GM23338 (cell line): ENCODE results near the gene ACADVL. TPM values are rescaled to one million over a fixed set of nuclear protein-coding genes. Genes with fewer than 3 reads are reported as not detected.
A peak's percentile ranks its signal among the peaks of the same experiment; 100 is the strongest.

Experiments
- ATAC-seq: fragments of 200-7000 bp; cut with Tn5 transposase; 3 replicates; pipeline ENCODE4 v1.9.1; 2020
- DNase-seq: peaks from one replicate; pipeline ENCODE4 v3.0.0-alpha.2; 2015; ENCODE audit warnings: low spot score
- H2AFZ ChIP-seq: fragments of 200-600 bp; sonication (generic); 2 replicates; pipeline ENCODE4 v1.8.0; 2016; ENCODE audit warnings: antibody characterized with exemption, mild to moderate bottlenecking, moderate library complexity
- H3F3A ChIP-seq: fragments of 200-600 bp; sonication (generic); replicated peaks from 2 replicates; pipeline ENCODE4 v1.8.0; 2017; ENCODE audit warnings: antibody characterized with exemption, mixed run types, low read depth
- H3K27ac ChIP-seq: fragments of 200-600 bp; sonication (generic); 2 replicates; pipeline ENCODE4 v1.6.1; 2016; ENCODE audit warnings: low read depth
- H3K27me3 ChIP-seq: fragments of 200-600 bp; sonication (generic); 2 replicates; pipeline ENCODE4 v1.8.0; 2016; ENCODE audit warnings: mild to moderate bottlenecking, mixed run types, moderate library complexity; ENCODE audit not compliant: insufficient read depth
- H3K36me3 ChIP-seq: fragments of 200-600 bp; sonication (generic); 2 replicates; pipeline ENCODE4 v1.8.0; 2016; ENCODE audit warnings: mild to moderate bottlenecking; ENCODE audit not compliant: insufficient read depth
- H3K4me1 ChIP-seq: fragments of 200-600 bp; sonication (generic); 2 replicates; pipeline ENCODE4 v1.8.0; 2016; ENCODE audit warnings: mild to moderate bottlenecking, moderate library complexity; ENCODE audit not compliant: insufficient read depth
- H3K4me2 ChIP-seq: fragments of 200-600 bp; sonication (generic); 2 replicates; pipeline ENCODE4 v1.7.1; 2017; ENCODE audit warnings: mixed run types
- H3K4me3 ChIP-seq: fragments of 200-600 bp; sonication (generic); 2 replicates; pipeline ENCODE4 v1.6.1; 2016; ENCODE audit warnings: mixed run types
- H3K79me2 ChIP-seq: fragments of 200-600 bp; sonication (generic); replicated peaks from 2 replicates; pipeline ENCODE4 v1.8.0; 2017; ENCODE audit warnings: mild to moderate bottlenecking; ENCODE audit not compliant: insufficient read depth
- H3K9me2 ChIP-seq: fragments of 200-600 bp; sonication (generic); 2 replicates; pipeline ENCODE4 v1.8.0; 2017; ENCODE audit not compliant: insufficient read depth
- H4K20me1 ChIP-seq: fragments of 200-600 bp; sonication (generic); replicated peaks from 2 replicates; pipeline ENCODE4 v1.8.0; 2017; ENCODE audit warnings: mild to moderate bottlenecking; ENCODE audit not compliant: insufficient read depth
- H3K27ac Mint-ChIP-seq: 2 replicates; pipeline ENCODE4 v1.8.0; 2020; ENCODE audit warnings: inconsistent platforms, mild to moderate bottlenecking, moderate library complexity, mixed read lengths
- H3K27me3 Mint-ChIP-seq: 3 replicates; pipeline ENCODE4 v1.8.0; 2022; ENCODE audit warnings: low read depth, mild to moderate bottlenecking, moderate library complexity, mixed read lengths, inconsistent platforms; ENCODE audit not compliant: insufficient read depth, poor library complexity
- H3K36me3 Mint-ChIP-seq: 3 replicates; pipeline ENCODE4 v1.8.0; 2021; ENCODE audit warnings: low read depth, mild to moderate bottlenecking, inconsistent platforms, moderate library complexity, mixed read lengths
- H3K4me1 Mint-ChIP-seq: 3 replicates; pipeline ENCODE4 v1.8.0; 2020; ENCODE audit warnings: mild to moderate bottlenecking, inconsistent platforms, mixed read lengths
- H3K4me3 Mint-ChIP-seq: 3 replicates; pipeline ENCODE4 v1.8.0; 2021; ENCODE audit warnings: moderate library complexity, mild to moderate bottlenecking, inconsistent platforms, mixed read lengths
- H3K9me3 Mint-ChIP-seq: 3 replicates; pipeline ENCODE4 v1.8.0; 2020; ENCODE audit warnings: moderate library complexity, mild to moderate bottlenecking, inconsistent platforms, mixed read lengths
- CREB1 ChIP-seq: fragments of 250-450 bp; sonication (Bioruptor Pico); IDR thresholded peaks from 2 replicates; pipeline ENCODE4 v1.5.0; 2020; ENCODE audit warnings: low read depth, mild to moderate bottlenecking, moderate library complexity
- EZH2 ChIP-seq: fragments of 200-600 bp; sonication (generic); IDR thresholded peaks from one replicate; pipeline ENCODE4 v1.8.0; 2017; ENCODE audit warnings: antibody characterized with exemption, mild to moderate bottlenecking, low read depth; ENCODE audit not compliant: unreplicated experiment
- EZH2phosphoT487 ChIP-seq: fragments of 200-600 bp; sonication (generic); IDR thresholded peaks from one replicate; pipeline ENCODE4 v1.8.1; 2018; ENCODE audit warnings: antibody characterized with exemption; ENCODE audit not compliant: unreplicated experiment
- JUNB ChIP-seq: IDR thresholded peaks from one replicate; pipeline ENCODE4 v1.6.1; 2016; ENCODE audit warnings: antibody characterized with exemption; ENCODE audit not compliant: unreplicated experiment
- NANOG ChIP-seq: IDR thresholded peaks from 2 replicates; pipeline ENCODE4 v1.6.1; 2016; ENCODE audit warnings: antibody characterized with exemption, borderline replicate concordance
- POLR2AphosphoS5 ChIP-seq: IDR thresholded peaks from 2 replicates; pipeline ENCODE4 v1.6.1; 2016; ENCODE audit warnings: antibody characterized with exemption, low read depth
- STAT1 ChIP-seq: IDR thresholded peaks from one replicate; pipeline ENCODE4 v1.6.1; 2016; ENCODE audit warnings: antibody characterized with exemption; ENCODE audit not compliant: unreplicated experiment
- ZNF114 ChIP-seq: fragments of 250-450 bp; sonication (Bioruptor Pico); IDR thresholded peaks from 2 replicates; pipeline ENCODE4 v1.5.0; 2020; ENCODE audit warnings: mild to moderate bottlenecking, moderate library complexity
- ZNF331 ChIP-seq: fragments of 250-450 bp; sonication (Bioruptor Pico); IDR thresholded peaks from 2 replicates; pipeline ENCODE4 v1.5.0; 2020; ENCODE audit warnings: low read depth, mild to moderate bottlenecking, moderate library complexity
- polyA plus RNA-seq: library from polyadenylated mRNA; unstranded; fragments of >200 nt; fragmentation: Nextera tagmentation; extraction: Ambion mirVana; gene quantifications from 2 replicates; pipeline ENCODE4 v1.2.1, GENCODE V29; 2016
- total RNA-seq: library from RNA; depleted of rRNA; stranded (reverse); fragments of >200 nt; shearing (Covaris generic); gene quantifications from 2 replicates; pipeline ENCODE4 v1.2.3, GENCODE V29; 2014
- TF ChIP-seq, protein P1 (sequence below): IDR thresholded peaks from one replicate; pipeline ENCODE4 v1.6.1; 2018; ENCODE audit warnings: antibody characterized with exemption; ENCODE audit not compliant: unreplicated experiment
- TF ChIP-seq, protein P2 (sequence below): fragments of 250-450 bp; sonication (Bioruptor Pico); IDR thresholded peaks from 2 replicates; pipeline ENCODE4 v1.5.0; 2020; ENCODE audit warnings: mild to moderate bottlenecking, moderate library complexity
- TF ChIP-seq, protein P3 (sequence below), 2 experiments: fragments of 200-600 bp in 1 of 2; sonication (generic) in 1 of 2; conservative IDR thresholded peaks; 2 replicates each; pipeline versions ENCODE4 v1.5.1 to v1.6.1; 2016 to 2017; ENCODE audit warnings: antibody characterized with exemption in 2 of 2, low read depth in 2 of 2, mild to moderate bottlenecking in 2 of 2, moderate library complexity in 1 of 2
- TF ChIP-seq, protein P4 (sequence below): IDR thresholded peaks from 2 replicates; pipeline ENCODE4 v1.6.1; 2016; ENCODE audit warnings: antibody characterized with exemption

Gene ACADVL
- total and polyA plus RNA-seq, 2 experiments from 2014 or later = 152 to 156 TPM

DNA sequence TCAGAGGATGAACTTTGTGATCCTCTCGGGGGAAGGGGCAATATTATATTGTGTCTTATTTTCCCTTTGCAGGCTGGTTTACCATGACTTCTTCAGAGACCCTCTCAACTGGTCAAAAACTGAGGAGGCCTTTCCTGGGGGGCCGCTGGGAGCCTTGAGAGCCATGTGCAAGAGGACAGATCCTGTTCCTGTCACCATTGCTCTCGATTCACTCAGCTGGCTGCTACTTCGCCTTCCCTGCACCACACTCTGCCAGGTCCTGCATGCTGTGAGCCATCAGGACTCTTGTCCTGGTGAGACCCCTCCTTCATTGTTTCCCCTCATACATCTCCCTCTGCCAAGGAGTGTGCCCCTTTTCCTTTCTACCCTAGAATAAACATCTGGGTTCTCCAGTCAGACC lies 34.8 kb downstream of the ACADVL start:
- Histone ChIP-seq H3K36me3 (peaks cover 20% of the 10 kb centered on the region), H3F3A (peaks cover 15% of the 10 kb centered on the region; the same call in 1 of the 2 replicates), H3K27me3 (no peaks in the 10 kb centered on the region), H3K79me2 (peaks cover 41% of the 10 kb centered on the region), H3K4me1 (peaks cover 11% of the 10 kb centered on the region), H3K4me3 (no peak overlapping the region), H2AFZ (no peak overlapping the region), H3K4me2 (no peak overlapping the region), H3K27ac (no peak overlapping the region), H3K9me2 (no peaks in the 10 kb centered on the region), H4K20me1 (peaks cover 26% of the 10 kb centered on the region; the same call in 1 of the 2 replicates)
- H3K4me3 Mint-ChIP-seq = peak overlapping the region; percentile 31; the same call in 1 of the 3 replicates
- DNase-seq (no peak), ATAC-seq (no peak)
- H3K36me3 Mint-ChIP-seq = peaks cover 63% of the 10 kb centered on the region
- H3K27me3 Mint-ChIP-seq = peaks cover 15% of the 10 kb centered on the region
- H3K27ac Mint-ChIP-seq = no peak overlapping the region
- H3K4me1 Mint-ChIP-seq = peaks cover 27% of the 10 kb centered on the region
- H3K9me3 Mint-ChIP-seq = no peaks in the 10 kb centered on the region; the same call in 2 of the 3 replicates
- TF ChIP-seq CREB1 (no peak), JUNB (no peak), EZH2 (no peak), ZNF114 (no peak), STAT1 (no peak), EZH2phosphoT487 (no peak), NANOG (no peak), ZNF331 (CRISPR knock-in tag) (no peak), POLR2AphosphoS5 (no peak)
- TF ChIP-seq, protein P1, sequence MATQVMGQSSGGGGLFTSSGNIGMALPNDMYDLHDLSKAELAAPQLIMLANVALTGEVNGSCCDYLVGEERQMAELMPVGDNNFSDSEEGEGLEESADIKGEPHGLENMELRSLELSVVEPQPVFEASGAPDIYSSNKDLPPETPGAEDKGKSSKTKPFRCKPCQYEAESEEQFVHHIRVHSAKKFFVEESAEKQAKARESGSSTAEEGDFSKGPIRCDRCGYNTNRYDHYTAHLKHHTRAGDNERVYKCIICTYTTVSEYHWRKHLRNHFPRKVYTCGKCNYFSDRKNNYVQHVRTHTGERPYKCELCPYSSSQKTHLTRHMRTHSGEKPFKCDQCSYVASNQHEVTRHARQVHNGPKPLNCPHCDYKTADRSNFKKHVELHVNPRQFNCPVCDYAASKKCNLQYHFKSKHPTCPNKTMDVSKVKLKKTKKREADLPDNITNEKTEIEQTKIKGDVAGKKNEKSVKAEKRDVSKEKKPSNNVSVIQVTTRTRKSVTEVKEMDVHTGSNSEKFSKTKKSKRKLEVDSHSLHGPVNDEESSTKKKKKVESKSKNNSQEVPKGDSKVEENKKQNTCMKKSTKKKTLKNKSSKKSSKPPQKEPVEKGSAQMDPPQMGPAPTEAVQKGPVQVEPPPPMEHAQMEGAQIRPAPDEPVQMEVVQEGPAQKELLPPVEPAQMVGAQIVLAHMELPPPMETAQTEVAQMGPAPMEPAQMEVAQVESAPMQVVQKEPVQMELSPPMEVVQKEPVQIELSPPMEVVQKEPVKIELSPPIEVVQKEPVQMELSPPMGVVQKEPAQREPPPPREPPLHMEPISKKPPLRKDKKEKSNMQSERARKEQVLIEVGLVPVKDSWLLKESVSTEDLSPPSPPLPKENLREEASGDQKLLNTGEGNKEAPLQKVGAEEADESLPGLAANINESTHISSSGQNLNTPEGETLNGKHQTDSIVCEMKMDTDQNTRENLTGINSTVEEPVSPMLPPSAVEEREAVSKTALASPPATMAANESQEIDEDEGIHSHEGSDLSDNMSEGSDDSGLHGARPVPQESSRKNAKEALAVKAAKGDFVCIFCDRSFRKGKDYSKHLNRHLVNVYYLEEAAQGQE = no peak
- TF ChIP-seq, protein P2, sequence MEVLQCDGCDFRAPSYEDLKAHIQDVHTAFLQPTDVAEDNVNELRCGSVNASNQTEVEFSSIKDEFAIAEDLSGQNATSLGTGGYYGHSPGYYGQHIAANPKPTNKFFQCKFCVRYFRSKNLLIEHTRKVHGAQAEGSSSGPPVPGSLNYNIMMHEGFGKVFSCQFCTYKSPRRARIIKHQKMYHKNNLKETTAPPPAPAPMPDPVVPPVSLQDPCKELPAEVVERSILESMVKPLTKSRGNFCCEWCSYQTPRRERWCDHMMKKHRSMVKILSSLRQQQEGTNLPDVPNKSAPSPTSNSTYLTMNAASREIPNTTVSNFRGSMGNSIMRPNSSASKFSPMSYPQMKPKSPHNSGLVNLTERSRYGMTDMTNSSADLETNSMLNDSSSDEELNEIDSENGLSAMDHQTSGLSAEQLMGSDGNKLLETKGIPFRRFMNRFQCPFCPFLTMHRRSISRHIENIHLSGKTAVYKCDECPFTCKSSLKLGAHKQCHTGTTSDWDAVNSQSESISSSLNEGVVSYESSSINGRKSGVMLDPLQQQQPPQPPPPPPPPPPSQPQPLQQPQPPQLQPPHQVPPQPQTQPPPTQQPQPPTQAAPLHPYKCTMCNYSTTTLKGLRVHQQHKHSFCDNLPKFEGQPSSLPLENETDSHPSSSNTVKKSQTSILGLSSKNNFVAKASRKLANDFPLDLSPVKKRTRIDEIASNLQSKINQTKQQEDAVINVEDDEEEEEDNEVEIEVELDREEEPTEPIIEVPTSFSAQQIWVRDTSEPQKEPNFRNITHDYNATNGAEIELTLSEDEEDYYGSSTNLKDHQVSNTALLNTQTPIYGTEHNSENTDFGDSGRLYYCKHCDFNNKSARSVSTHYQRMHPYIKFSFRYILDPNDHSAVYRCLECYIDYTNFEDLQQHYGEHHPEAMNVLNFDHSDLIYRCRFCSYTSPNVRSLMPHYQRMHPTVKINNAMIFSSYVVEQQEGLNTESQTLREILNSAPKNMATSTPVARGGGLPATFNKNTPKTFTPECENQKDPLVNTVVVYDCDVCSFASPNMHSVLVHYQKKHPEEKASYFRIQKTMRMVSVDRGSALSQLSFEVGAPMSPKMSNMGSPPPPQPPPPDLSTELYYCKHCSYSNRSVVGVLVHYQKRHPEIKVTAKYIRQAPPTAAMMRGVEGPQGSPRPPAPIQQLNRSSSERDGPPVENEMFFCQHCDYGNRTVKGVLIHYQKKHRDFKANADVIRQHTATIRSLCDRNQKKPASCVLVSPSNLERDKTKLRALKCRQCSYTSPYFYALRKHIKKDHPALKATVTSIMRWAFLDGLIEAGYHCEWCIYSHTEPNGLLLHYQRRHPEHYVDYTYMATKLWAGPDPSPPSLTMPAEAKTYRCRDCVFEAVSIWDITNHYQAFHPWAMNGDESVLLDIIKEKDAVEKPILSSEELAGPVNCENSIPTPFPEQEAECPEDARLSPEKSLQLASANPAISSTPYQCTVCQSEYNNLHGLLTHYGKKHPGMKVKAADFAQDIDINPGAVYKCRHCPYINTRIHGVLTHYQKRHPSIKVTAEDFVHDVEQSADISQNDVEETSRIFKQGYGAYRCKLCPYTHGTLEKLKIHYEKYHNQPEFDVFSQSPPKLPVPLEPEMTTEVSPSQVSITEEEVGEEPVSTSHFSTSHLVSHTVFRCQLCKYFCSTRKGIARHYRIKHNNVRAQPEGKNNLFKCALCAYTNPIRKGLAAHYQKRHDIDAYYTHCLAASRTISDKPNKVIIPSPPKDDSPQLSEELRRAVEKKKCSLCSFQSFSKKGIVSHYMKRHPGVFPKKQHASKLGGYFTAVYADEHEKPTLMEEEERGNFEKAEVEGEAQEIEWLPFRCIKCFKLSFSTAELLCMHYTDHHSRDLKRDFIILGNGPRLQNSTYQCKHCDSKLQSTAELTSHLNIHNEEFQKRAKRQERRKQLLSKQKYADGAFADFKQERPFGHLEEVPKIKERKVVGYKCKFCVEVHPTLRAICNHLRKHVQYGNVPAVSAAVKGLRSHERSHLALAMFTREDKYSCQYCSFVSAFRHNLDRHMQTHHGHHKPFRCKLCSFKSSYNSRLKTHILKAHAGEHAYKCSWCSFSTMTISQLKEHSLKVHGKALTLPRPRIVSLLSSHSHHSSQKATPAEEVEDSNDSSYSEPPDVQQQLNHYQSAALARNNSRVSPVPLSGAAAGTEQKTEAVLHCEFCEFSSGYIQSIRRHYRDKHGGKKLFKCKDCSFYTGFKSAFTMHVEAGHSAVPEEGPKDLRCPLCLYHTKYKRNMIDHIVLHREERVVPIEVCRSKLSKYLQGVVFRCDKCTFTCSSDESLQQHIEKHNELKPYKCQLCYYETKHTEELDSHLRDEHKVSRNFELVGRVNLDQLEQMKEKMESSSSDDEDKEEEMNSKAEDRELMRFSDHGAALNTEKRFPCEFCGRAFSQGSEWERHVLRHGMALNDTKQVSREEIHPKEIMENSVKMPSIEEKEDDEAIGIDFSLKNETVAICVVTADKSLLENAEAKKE (CRISPR knock-in tag) = no peak
- TF ChIP-seq, protein P3, sequence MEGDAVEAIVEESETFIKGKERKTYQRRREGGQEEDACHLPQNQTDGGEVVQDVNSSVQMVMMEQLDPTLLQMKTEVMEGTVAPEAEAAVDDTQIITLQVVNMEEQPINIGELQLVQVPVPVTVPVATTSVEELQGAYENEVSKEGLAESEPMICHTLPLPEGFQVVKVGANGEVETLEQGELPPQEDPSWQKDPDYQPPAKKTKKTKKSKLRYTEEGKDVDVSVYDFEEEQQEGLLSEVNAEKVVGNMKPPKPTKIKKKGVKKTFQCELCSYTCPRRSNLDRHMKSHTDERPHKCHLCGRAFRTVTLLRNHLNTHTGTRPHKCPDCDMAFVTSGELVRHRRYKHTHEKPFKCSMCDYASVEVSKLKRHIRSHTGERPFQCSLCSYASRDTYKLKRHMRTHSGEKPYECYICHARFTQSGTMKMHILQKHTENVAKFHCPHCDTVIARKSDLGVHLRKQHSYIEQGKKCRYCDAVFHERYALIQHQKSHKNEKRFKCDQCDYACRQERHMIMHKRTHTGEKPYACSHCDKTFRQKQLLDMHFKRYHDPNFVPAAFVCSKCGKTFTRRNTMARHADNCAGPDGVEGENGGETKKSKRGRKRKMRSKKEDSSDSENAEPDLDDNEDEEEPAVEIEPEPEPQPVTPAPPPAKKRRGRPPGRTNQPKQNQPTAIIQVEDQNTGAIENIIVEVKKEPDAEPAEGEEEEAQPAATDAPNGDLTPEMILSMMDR (conservative IDR thresholded peaks at IDR 0.05; ENCODE audit: low read depth in 2 of 2) = no peak
- TF ChIP-seq, protein P4, sequence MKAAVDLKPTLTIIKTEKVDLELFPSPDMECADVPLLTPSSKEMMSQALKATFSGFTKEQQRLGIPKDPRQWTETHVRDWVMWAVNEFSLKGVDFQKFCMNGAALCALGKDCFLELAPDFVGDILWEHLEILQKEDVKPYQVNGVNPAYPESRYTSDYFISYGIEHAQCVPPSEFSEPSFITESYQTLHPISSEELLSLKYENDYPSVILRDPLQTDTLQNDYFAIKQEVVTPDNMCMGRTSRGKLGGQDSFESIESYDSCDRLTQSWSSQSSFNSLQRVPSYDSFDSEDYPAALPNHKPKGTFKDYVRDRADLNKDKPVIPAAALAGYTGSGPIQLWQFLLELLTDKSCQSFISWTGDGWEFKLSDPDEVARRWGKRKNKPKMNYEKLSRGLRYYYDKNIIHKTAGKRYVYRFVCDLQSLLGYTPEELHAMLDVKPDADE = no peak
